GM19240 (cell line): ENCODE measurements around the gene CCL3.
"Not testable (repeated sequence)": the region's sequence is repeated elsewhere in the genome, so short reads cannot be mapped to it uniquely, and the experiment has no call there.

Experiments
- DNase-seq: peaks from one replicate; pipeline ENCODE4 v3.0.0; 2011; ENCODE audit warnings: low spot score; ENCODE audit not compliant: insufficient read length

CCL3 gene

DNA sequence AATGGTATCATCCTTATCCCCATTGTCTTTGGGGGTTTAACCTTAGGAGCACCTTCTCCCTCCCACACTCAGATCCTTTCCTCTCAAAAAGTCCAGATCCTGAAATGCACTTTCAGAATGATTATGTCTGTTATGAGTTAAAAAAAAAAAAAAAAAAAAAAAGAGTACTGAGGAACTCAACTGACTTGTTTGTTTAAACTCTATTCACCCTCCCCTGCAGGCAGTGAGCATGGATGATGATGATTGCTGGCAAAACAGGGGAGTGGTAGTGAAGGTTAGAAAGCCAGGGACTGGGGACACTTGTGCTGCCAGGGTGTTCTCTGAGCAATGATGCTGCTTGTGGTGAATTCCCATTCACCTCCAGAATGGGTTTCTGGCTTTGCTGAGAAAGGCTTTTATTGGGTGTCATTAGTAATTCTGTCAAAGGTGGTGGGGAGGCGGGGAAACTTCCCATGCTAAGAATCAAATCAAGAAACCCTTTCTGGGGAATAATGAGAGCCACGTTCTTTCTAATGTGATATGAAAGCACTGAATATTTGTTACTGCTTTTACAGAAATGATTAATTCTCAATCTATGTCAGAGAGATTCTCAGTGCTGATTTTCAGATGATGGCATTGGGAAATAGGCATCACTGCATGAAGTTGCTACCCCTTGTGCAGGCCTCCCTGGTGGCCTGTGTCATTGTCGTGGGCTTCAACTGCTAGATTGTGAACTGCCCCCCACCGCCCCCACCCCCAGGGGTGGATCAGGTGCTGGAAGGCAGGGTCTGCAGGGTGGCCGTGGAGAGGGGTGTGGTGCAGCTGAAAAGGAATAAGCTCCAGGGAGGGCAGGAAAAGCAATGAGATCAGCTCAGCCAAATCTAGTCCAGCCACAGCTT lies 27.8 kb upstream of the CCL3 start:
- DNase-seq = no peak

DNA sequence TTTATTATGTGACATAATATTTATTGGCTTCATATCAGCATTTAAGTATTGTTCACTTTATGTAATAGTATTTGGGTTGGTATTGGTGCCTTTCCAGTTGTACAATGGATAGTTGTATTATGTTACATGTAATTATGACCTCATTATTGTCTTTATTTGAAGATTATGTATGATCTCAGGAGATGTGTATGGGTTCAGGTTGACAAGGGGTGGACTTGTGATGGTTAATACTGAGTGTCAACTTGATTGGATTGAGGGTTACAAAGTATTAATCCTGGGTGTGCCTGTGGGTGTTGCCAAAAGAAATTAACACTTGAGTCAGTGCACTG lies 25.7 kb upstream of the CCL3 start:
- not testable (repeated sequence) for DNase-seq

DNA sequence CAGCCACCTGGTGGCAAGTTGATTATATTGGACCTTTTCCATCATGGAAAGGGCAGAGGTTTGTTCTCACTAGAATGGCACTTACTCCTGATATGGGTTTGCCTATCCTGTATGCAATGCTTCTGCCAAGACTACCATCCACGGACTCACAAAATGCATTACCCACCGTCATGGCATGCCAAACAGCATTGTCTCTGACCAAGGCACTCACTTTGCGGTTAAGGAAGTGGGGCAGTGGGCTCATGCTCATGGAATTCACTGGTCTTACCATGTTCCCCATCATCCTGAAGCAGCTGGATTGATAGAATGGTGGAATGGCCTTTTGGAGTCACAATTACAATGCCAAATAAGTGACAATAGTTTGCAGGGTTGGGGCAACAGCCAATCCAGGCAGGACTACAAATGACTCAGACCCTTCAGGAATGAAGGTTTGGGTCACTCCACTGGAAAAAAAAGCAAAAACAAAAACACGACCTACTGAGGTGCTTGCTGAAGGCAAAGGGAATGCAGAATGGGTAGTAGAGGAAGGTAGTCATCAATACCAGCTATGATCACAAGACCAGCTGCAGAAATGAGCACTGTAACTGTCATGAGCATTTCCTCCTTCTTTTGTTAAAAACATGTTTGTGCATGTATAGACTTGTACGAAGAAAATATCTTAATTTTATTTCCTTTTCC lies 25.2 kb upstream of the CCL3 start:
- not testable (repeated sequence) for DNase-seq

DNA sequence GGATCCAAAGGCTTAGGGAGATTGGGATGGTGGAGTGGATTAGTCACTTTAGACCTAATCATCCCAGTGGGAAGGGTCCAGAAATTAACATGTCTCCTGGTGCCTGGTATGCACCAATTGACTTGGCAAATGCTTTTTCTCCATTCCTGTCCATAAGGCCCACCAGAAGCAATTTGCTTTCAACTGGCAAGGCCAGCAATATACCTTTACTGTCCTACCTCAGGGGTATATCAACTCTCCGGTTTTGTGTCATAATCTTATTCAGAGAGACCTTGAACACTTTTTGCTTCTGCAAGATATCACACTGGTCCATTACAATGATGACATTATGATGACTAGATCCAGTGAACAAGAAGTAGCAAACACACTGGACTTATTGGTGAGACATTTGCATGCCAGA lies 23.2 kb upstream of the CCL3 start:
- DNase-seq = not testable (repeated sequence)

DNA sequence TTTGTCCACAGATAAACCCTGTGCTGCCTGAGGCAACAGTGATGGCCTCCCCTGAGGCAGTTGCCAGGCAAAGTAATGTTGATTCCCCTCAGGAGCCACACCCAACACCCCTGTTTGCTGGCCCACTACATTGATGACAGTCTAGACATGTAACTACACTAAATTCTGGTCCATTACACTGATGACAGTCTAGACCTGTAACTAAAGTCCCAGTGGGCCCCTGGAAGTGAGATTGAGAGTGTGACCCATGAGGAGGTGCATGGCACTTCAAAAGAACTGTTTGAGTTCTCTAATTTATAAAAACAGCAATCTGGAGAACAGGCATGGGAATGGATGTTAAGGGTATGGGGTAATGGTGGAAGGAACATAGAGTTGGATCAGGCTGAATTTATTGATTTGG lies 22.6 kb upstream of the CCL3 start:
- DNase-seq = no peak

DNA sequence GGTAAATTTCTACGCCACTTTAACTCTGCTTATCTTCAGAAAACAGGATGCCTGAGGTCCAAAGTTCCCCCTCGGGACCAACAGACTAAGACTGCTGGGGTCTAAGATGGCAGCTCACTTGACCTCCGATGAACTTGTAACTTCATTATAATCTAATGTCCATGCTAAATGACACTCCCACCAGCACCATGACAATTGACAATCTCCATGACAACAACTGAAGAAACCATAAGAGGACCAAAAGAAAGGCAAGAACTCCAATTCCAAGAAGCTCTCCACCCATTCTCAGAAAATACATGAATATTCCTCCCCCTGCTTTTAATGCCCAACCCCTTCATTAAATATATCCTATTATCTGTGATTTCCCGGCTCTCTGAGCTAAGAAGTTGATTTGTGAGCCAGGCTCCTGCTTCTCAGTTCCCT lies 21.1 kb upstream of the CCL3 start:
- no peak for DNase-seq

DNA sequence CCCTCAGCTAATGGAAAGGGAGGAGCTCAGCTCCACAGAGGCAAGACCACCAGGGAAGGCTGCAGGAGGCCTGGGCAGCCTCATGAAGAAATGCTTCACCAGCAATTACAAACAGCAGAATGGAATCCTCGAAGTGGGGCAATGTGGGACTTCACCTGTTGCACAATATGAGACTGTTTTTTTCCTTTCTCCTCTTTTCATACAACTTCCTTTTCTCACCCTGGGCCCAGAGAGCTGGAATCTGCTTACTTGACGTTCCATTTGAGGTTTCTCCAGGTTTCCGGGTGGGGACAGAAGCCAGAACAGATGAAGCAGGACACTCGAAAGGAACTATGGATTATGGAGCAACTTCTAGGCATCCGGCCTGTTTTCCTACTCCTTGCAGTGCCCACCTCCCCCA lies 18.3 kb upstream of the CCL3 start:
- not testable (repeated sequence) for DNase-seq

DNA sequence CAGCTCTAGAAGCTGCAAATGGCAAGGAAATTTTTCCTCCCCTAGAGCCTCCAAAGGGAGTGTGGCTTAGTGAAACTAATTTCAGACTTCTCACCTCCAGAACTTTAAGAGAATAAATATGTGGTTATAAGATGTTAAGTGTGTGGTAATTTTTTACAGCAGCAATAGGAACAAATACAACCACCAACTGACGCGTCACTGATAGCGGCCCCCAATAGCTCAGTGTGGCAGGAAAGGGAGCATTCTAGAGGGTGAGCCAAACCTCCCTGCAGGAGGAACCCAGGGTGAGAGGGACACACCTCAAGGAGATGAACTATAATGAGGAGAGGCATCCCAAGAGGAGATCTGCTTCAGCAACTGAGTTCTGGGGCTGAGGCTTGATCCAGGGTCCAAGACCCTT lies 17.7 kb upstream of the CCL3 start:
- no peak for DNase-seq

DNA sequence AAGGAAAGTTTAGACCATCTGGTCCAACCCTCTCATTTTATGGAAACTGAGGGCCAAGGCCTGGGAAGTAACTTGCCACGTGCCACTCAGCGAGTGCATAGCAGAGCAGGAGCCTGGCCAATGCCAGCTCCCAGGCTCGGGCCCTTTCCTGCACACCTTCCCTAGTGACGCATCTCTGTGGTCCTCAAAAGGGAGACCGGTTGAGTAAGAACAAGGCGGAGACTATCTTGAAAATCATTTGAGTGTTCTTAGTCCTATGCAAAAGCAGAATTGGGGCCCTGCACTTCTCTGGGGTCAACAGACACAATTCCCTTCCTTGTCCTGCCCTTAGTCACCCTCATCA lies 16.5 kb upstream of the CCL3 start:
- no peak for DNase-seq

DNA sequence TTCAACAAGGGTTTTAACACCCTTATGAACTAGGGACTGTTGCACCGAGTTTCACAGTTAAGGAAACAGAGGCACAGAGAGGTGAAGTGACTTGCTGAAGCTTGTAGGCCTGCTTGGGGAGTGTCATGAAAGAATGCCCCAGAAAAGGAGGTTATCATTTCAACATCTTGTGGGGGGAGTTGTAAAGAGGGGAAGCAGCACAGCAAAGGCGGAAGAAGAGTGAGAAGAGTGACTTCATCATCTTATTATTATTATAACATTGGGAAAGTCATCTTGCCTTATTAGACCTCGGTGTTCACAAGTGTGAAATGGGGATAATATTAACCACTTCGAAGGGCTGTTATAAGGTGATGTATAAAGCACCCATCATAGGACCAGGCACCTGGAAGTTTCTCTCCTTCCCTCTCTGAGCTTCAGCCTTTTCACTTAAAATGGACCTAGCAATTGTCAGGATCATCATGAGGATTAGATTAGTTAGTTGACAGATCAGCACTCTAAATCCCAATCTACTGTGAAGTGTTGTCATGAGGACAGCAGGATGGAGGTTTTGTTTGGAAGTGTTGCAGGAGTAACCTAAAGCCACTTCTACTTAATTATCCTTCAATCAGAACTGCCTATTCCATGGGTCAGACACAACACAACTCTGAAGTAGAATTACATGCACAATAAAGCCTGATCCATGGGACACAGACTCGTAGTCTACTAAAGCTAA lies 16.0 kb upstream of the CCL3 start:
- no peak for DNase-seq

DNA sequence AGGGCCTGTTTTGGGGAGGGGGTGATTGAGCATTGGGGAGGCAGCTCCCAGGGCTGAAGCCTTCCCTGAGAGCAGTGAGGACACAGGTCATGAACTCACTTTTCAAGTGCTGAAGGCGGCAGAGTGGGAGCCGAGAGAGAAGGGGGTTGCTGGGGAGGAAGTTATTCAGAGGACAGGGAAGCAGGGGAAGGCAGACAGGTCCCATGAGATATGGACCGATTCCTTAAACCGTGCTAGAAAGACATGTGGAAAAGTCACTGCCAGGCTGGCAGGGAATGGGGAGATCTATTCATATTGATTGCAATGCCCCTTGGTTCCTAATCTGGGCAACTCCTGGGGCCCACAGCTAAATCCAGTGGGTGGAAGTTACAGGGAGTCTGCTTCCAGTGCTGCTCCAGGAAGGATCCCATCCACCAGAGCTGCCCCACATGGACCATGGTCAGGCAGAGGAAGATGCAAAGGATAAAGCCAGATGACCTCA lies 14.8 kb upstream of the CCL3 start:
- no peak for DNase-seq

DNA sequence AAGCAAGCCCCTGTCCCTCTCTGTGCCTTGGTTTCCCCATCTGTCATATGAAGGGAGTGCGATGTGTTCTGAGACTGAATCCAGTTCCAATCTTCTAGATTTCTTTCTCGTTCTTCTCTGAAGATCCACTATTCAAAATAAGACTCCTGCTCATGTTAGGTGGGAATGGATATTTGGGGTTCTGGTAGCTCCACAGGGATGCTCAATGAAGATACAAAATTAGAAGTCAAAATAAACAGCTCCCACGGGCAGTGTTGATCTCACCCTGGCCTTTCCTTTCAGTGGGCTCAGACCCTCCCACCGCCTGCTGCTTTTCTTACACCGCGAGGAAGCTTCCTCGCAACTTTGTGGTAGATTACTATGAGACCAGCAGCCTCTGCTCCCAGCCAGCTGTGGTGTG lies 14.3 kb upstream of the CCL3 start:
- DNase-seq = not testable (repeated sequence)

DNA sequence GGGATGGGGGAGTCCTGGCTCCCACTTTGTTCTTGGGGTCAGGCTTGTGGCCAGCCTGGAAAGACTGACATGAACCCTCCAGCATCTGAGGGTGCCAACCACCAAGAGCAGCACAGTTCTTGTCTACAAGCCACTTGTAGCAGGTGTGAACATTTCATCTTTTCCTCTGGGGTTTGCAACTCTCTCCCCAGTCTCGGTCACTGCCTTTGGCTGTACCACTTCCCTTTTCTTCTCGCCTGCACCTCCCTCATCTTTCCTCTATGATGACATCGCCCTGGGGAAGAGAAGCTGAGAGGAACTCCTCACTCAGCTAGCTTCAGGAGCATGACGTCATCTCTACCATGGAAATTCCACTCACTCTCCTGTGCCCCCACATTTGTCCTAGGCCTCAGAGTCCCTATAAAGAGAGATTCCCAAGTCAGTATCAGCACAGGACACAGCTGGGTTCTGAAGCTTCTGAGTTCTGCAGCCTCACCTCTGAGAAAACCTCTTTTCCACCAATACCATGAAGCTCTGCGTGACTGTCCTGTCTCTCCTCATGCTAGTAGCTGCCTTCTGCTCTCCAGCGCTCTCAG lies 13.5 kb upstream of the CCL3 start, which contains the start of gene CCL4:
Gene CCL4, plus strand, starts transcription at position 427 of the 575 bp plus-strand sequence. Its CDS starts 79 bp downstream, at position 506.
- DNase-seq = not testable (repeated sequence)

DNA sequence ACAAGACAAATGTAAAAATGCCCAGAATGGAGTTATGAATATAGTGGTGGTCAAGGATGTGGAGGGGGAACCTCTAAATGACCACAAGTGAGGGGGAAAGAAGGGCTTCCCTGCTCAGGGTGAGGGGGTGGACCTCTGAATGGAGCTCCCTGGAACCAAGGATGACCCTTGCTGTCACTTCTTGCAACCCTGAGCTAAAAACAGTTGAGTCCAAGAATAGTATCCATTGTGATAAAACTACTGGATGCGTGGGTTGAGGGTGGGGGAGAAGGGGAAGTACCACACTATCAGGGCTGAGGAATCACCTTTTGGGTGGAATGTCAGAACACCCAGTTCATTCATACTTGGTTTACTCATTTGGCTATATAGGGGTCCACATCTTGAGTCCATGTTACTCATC lies 9.1 kb upstream of the CCL3 start:
- DNase-seq = not testable (repeated sequence)

DNA sequence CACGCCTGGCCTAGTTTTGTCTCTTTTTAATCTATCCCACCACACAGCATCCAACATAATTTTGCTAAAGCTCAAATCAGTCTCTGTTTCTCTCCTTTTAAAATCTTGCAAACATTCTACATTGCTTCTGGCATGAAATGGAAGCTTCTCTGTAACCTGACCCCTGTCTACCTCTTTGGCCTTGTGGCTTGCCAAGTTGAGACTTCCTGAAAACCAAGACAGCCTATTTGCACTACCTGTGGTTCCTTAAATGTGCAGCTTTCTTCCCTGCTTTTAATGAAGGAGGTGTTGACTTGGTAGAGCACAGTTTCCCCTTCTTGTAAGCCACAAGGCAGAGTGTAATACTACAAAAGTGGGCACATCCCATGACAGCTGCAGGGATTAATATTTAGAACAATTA lies 6.0 kb upstream of the CCL3 start:
- no peak for DNase-seq

DNA sequence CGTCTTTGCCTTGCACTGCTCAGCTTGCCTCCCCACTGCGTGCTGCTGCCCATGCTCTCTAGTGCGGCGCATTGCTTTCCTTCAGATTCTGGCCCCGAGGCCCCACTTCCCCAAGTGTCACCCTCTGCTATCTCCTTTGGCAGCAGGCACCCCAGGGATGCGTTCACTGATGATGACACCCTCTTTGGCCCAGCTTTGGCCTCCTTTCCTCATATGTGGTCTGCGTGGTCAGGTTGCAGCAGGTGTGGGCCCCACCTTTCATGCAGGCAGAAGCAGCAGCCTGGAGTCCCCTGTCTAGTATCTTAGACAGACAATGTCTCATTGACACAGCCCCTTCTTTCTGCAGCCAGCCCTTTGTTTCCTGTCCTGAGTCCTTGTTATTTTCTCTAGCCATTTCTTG lies 4.8 kb upstream of the CCL3 start:
- no peak for DNase-seq

DNA sequence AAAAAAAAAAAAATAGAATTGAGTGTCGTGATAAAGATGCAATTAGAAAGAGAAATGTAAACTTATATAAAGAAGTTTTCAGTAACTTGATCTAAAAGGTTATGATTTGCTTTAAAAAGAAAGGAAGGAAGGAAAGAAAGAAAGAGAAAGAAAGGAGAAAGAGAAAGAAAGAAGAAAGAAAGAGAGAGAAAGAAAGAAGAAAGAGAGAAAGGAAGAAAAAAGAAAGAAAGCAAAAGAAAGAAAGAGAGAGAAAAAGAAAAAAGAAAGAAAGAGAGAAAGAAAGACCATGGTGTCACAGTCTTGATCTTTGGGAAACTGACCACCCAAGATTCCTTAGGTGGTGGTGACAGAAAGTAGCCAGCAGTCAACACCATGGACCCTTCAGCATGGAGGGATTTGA lies 4.3 kb upstream of the CCL3 start:
- no peak for DNase-seq

DNA sequence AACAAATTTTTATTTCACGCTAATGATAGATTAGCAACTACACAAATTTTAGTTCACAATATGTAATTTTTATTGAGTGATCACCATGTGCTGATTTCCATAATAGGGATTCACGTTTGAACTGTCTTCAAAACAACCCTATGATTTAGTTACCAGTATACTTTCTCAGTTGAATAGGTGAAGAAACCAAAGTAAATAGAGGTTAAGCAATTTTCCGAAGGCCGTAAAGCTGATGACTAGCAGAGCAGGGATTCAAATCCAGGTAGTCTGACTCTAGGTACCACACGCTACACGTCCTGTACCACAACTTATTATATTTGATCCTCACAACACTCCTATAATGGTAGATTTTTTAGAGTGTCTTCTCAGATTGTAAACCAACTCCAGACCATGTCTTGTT lies 2.8 kb upstream of the CCL3 start:
- not testable (repeated sequence) for DNase-seq

DNA sequence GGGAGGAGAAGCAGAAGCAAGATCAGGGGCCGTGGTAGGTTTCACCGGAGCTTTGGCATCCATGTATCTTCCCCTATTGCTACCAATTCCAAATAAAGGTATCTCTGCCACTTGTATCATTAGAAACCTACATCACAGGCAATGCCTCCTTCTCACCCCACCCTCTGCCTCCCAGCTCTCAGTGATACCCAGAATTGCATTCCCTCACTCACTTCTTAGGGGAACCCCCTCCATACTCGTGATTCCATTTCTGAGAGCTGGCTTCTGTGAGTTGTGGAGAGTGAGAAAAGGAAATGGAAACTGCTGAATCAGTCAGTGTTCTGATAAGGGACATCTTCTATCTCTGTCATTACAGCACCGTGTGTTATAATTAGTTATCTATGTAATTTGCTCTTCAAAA lies 2.3 kb upstream of the CCL3 start:
- no peak for DNase-seq

DNA sequence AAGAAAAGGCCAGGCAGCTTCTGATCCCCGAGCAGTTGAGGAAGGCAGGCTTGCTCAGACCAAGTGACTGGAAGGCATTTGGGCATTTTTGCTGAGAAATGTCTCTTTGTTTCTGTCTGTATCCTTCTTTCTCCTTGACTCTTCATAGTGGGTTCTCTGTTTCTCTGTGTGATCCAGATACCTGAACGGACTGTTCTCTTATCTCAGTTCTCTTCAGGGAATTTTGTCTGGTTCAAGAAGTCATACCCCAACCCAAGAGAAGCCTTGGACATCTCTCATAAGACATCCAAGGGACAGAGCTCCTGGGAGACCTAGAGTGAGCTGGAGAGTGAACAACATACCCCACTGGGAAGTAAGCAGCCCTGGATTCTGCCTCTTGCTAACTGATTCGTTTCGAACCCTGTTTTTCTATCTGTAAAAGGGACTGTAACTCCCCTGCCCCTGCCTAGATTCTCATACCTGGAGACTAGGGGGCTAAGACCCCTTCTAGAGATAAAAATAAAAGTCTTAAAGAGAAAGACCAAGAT lies 541 bp downstream of the CCL3 start:
- no peak for DNase-seq

DNA sequence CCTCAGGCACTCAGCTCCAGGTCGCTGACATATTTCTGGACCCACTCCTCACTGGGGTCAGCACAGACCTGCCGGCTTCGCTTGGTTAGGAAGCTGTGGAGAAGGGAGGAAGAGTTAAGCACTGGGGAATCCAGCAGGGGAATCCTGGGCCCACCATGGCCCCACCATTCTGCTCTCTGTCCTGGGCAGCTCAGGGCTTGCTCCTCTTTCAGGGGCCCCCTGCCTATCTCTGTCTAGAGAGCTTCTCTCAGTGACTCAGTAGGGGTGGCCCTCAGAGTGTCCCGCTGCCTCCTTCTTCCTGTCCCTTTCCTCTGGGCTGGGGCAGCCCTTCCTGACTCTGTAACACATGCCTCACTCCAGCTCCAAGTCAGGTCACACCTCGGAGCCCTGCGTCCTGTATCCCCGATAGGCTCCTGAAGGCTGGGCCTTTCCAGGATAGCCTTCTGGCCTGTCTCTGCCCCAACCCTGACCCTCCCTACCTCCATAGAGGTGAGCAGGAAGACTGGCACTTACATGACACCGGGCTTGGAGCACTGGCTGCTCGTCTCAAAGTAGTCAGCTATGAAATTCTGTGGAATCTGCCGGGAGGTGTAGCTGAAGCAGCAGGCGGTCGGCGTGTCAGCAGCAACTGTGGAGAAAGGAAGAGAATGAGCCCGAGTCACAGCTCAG lies 1.1 kb downstream of the CCL3 start:
- no peak for DNase-seq
